Measurements from ENCODE around the gene PLEK. TPM values are rescaled to one million over a fixed set of nuclear protein-coding genes. Genes with fewer than 3 reads are reported as not detected.

Gene PLEK
- total RNA-seq, 4 donors from 2014 or later = 0.68 to 4.7 (median 2.2) TPM

DNA sequence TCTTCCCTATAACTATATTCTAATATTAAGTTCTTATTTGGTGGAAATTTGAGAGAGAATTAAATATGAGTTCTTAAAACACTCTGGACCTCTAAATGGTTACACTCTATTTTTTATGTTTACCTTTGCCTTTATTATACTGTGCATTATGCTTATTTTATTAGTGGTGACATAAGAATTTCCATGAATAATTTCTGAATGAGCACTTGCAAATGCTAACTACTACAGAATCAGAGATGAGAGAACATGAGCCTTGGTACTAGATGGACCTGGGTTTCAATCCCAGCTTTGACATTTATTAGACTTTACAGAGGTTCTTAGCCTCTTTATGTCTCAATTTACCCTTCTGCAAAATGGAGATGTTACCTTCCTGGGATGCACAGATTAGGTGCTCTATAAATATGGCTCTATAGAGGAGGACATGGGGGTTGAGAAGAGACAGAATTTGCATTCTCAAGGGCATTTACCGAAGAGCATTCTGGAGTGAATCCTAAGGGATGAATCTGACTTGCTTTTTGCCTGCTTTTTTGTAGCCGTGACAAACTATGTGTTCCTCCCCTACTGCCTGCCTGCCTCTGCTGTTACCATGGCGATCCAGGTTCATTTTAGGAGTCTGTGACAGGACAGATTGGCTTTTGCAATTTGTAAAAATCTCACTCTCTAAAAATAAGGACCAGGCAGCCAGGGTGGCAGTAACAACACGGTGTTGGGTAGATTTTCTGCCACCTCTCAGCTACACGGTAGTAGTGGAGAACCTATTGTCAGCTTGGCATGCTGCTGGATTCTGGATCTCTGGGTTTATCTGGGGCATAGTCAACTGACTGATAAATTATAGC, 24.6 kb upstream of the PLEK start:
- Histone ChIP-seq H3K4me3 (no peak overlapping the region), H3K4me1 (no peaks in the 10 kb centered on the region), H3K36me3 (no peaks in the 10 kb centered on the region), H3K27me3 (no peaks in the 10 kb centered on the region), H3K27ac (no peak overlapping the region), H3K9me3 (no peaks in the 10 kb centered on the region)
- DNase-seq (no peak), ATAC-seq (no peak)
- no peak for TF ChIP-seq CTCF (IDR thresholded peaks at IDR 0.05 in 4 of 5, conservative IDR thresholded peaks at IDR 0.05 in 1 of 5)
- no peak for TF ChIP-seq POLR2A (IDR thresholded peaks at IDR 0.05)
- in situ Hi-C loops (cut with MboI; ENCODE audit: low sequenced_read_pairs in 4 of 4) = no loop called here
- intact Hi-C loops (cut with DNase I; ENCODE audit: low total_unique reads) = no loop called here

- no peaks in the 10 kb centered on the region for H3K4me1 ChIP-seq
- H3K9me3 ChIP-seq = no peaks in the 10 kb centered on the region
- H3K27ac ChIP-seq = no peak overlapping the region
- intact Hi-C loops (cut with DNase I; ENCODE audit: low total_unique reads) (no loop called here), in situ Hi-C loops (cut with MboI; ENCODE audit: low sequenced_read_pairs in 4 of 4) (no loop called here)
- no peak for ATAC-seq
- TF ChIP-seq CTCF (IDR thresholded peaks at IDR 0.05 in 4 of 5, conservative IDR thresholded peaks at IDR 0.05 in 1 of 5) (no peak), POLR2A (IDR thresholded peaks at IDR 0.05) (no peak)
- H3K4me3 ChIP-seq = no peak overlapping the region
- H3K36me3 ChIP-seq = no peaks in the 10 kb centered on the region
- H3K27me3 ChIP-seq = no peaks in the 10 kb centered on the region
- DNase-seq = no peak
These were observed 24.1 kb upstream of the PLEK start for GRCh38 chr2:68341062-68341329.

GRCh38 chr2:68341583-68341982, 23.5 kb upstream of the PLEK start:
- intact Hi-C loops (cut with DNase I; ENCODE audit: low total_unique reads) (no loop called here), in situ Hi-C loops (cut with MboI; ENCODE audit: low sequenced_read_pairs in 4 of 4) (no loop called here)
- ATAC-seq (no peak), DNase-seq (no peak)
- no peaks in the 10 kb centered on the region for H3K27me3 ChIP-seq
- H3K27ac ChIP-seq = no peak overlapping the region
- no peaks in the 10 kb centered on the region for H3K4me1 ChIP-seq
- TF ChIP-seq POLR2A (IDR thresholded peaks at IDR 0.05) (no peak), CTCF (IDR thresholded peaks at IDR 0.05 in 4 of 5, conservative IDR thresholded peaks at IDR 0.05 in 1 of 5) (no peak)
- H3K9me3 ChIP-seq = no peaks in the 10 kb centered on the region
- no peaks in the 10 kb centered on the region for H3K36me3 ChIP-seq
- H3K4me3 ChIP-seq = no peak overlapping the region

- no peaks in the 10 kb centered on the region for H3K4me1 ChIP-seq
- ATAC-seq (no peak), DNase-seq (no peak)
- no peak overlapping the region for H3K27ac ChIP-seq
- in situ Hi-C loops (cut with MboI; ENCODE audit: low sequenced_read_pairs in 4 of 4) (no loop called here), intact Hi-C loops (cut with DNase I; ENCODE audit: low total_unique reads) (no loop called here)
- TF ChIP-seq CTCF (IDR thresholded peaks at IDR 0.05 in 4 of 5, conservative IDR thresholded peaks at IDR 0.05 in 1 of 5) (no peak), POLR2A (IDR thresholded peaks at IDR 0.05) (no peak)
- no peaks in the 10 kb centered on the region for H3K9me3 ChIP-seq
- no peak overlapping the region for H3K4me3 ChIP-seq
- no peaks in the 10 kb centered on the region for H3K36me3 ChIP-seq
- H3K27me3 ChIP-seq = no peaks in the 10 kb centered on the region
These were observed 22.6 kb upstream of the PLEK start for GRCh38 chr2:68342470-68342869.

GRCh38 chr2:68344031-68344430, 21.1 kb upstream of the PLEK start:
- Histone ChIP-seq H3K27ac (no peak overlapping the region), H3K4me1 (no peaks in the 10 kb centered on the region), H3K4me3 (no peak overlapping the region), H3K27me3 (no peaks in the 10 kb centered on the region), H3K36me3 (no peaks in the 10 kb centered on the region), H3K9me3 (no peaks in the 10 kb centered on the region)
- intact Hi-C loops (cut with DNase I; ENCODE audit: low total_unique reads) (no loop called here), in situ Hi-C loops (cut with MboI; ENCODE audit: low sequenced_read_pairs in 4 of 4) (no loop called here)
- TF ChIP-seq CTCF (IDR thresholded peaks at IDR 0.05 in 4 of 5, conservative IDR thresholded peaks at IDR 0.05 in 1 of 5) (no peak), POLR2A (IDR thresholded peaks at IDR 0.05) (no peak)
- DNase-seq (no peak), ATAC-seq (no peak)
